ENCODE data around the gene ACTN2.

ACTN2 gene

GRCh38 chr1:236760986-236761385, 74.7 kb downstream of the ACTN2 start:
- Histone ChIP-seq H3K27me3 (ENCODE audit: insufficient read depth, low read length, poor library complexity, severe bottlenecking) (no peaks in the 10 kb centered on the region), H3K9me3 (ENCODE audit: insufficient read depth, low read depth, low read length) (no peaks in the 10 kb centered on the region), H3F3A (ENCODE audit: low read depth) (no peaks in the 10 kb centered on the region), H3K4me2 (ENCODE audit: low read depth, low read length, poor library complexity, severe bottlenecking) (no peak overlapping the region), H2AFZ (ENCODE audit: low read length) (no peak overlapping the region; the same call in 1 of the 2 replicates), H3K9me2 (replicated peaks; ENCODE audit: low read depth, low read length) (no peaks in the 10 kb centered on the region), H4K20me1 (ENCODE audit: insufficient read depth, low read length, poor library complexity, severe bottlenecking) (no peaks in the 10 kb centered on the region), H3K4me3 (ENCODE audit: low read length, poor library complexity, severe bottlenecking) (no peak overlapping the region), H3K4me1 (ENCODE audit: insufficient read depth, low read length, poor library complexity, severe bottlenecking) (peaks cover 6% of the 10 kb centered on the region), H3K79me2 (ENCODE audit: insufficient read depth, low read length) (no peaks in the 10 kb centered on the region), H3K36me3 (ENCODE audit: insufficient read depth, low read length) (no peaks in the 10 kb centered on the region), H3K9ac (ENCODE audit: low read depth, low read length, poor library complexity, severe bottlenecking) (no peak overlapping the region)
- no peak for TF ChIP-seq EZH2phosphoT487 (IDR thresholded peaks at IDR 0.05; ENCODE audit: borderline replicate concordance)
- TF ChIP-seq, protein P1, sequence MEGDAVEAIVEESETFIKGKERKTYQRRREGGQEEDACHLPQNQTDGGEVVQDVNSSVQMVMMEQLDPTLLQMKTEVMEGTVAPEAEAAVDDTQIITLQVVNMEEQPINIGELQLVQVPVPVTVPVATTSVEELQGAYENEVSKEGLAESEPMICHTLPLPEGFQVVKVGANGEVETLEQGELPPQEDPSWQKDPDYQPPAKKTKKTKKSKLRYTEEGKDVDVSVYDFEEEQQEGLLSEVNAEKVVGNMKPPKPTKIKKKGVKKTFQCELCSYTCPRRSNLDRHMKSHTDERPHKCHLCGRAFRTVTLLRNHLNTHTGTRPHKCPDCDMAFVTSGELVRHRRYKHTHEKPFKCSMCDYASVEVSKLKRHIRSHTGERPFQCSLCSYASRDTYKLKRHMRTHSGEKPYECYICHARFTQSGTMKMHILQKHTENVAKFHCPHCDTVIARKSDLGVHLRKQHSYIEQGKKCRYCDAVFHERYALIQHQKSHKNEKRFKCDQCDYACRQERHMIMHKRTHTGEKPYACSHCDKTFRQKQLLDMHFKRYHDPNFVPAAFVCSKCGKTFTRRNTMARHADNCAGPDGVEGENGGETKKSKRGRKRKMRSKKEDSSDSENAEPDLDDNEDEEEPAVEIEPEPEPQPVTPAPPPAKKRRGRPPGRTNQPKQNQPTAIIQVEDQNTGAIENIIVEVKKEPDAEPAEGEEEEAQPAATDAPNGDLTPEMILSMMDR (conservative IDR thresholded peaks at IDR 0.05; ENCODE audit: low read length), result no peak

- no peak overlapping the region for H3K4me3 ChIP-seq (ENCODE audit: low read length, poor library complexity, severe bottlenecking)
These were observed 75.3 kb downstream of the ACTN2 start for GRCh38 chr1:236761397-236762132.

DNA sequence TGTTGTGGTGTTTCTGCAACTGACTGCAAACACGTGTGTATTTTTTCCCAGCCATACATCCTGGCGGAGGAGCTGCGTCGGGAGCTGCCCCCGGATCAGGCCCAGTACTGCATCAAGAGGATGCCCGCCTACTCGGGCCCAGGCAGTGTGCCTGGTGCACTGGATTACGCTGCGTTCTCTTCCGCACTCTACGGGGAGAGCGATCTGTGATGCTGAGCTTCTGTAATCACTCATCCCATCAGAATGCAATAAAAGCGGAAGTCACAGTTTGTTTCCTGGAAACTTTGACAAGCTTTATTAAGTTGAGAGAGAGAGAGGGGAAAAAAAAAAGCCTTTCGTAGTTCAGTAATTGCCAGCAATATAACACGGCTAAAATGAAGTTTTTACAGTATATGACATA, 76.1 kb downstream of the ACTN2 start:
- no peaks in the 10 kb centered on the region for H3F3A ChIP-seq (ENCODE audit: low read depth)
- no peak overlapping the region for H3K4me3 ChIP-seq (ENCODE audit: low read length, poor library complexity, severe bottlenecking)
- no peaks in the 10 kb centered on the region for H3K9me2 ChIP-seq (replicated peaks; ENCODE audit: low read depth, low read length)
- no peak overlapping the region for H2AFZ ChIP-seq (ENCODE audit: low read length)
- H3K79me2 ChIP-seq (ENCODE audit: insufficient read depth, low read length), result no peaks in the 10 kb centered on the region
- peaks cover 6% of the 10 kb centered on the region for H3K4me1 ChIP-seq (ENCODE audit: insufficient read depth, low read length, poor library complexity, severe bottlenecking)
- no peak overlapping the region for H3K4me2 ChIP-seq (ENCODE audit: low read depth, low read length, poor library complexity, severe bottlenecking)
- H3K36me3 ChIP-seq (ENCODE audit: insufficient read depth, low read length), result no peaks in the 10 kb centered on the region
- TF ChIP-seq, protein P1 (conservative IDR thresholded peaks at IDR 0.05; ENCODE audit: low read length), result no peak
- TF ChIP-seq EZH2phosphoT487 (IDR thresholded peaks at IDR 0.05; ENCODE audit: borderline replicate concordance), result no peak
- no peaks in the 10 kb centered on the region for H3K9me3 ChIP-seq (ENCODE audit: insufficient read depth, low read depth, low read length)
- H4K20me1 ChIP-seq (ENCODE audit: insufficient read depth, low read length, poor library complexity, severe bottlenecking), result no peaks in the 10 kb centered on the region
- no peaks in the 10 kb centered on the region for H3K27me3 ChIP-seq (ENCODE audit: insufficient read depth, low read length, poor library complexity, severe bottlenecking)
- no peak overlapping the region for H3K9ac ChIP-seq (ENCODE audit: low read depth, low read length, poor library complexity, severe bottlenecking)

More at GRCh38 chr1:236761397-236762132, 75.3 kb downstream of the ACTN2 start:
- Histone ChIP-seq H2AFZ (ENCODE audit: low read length) (no peak overlapping the region), H3K4me1 (ENCODE audit: insufficient read depth, low read length, poor library complexity, severe bottlenecking) (peaks cover 6% of the 10 kb centered on the region), H3K79me2 (ENCODE audit: insufficient read depth, low read length) (no peaks in the 10 kb centered on the region), H3K9me3 (ENCODE audit: insufficient read depth, low read depth, low read length) (no peaks in the 10 kb centered on the region), H3K36me3 (ENCODE audit: insufficient read depth, low read length) (no peaks in the 10 kb centered on the region), H3K9me2 (replicated peaks; ENCODE audit: low read depth, low read length) (no peaks in the 10 kb centered on the region), H4K20me1 (ENCODE audit: insufficient read depth, low read length, poor library complexity, severe bottlenecking) (no peaks in the 10 kb centered on the region), H3K4me2 (ENCODE audit: low read depth, low read length, poor library complexity, severe bottlenecking) (no peak overlapping the region), H3F3A (ENCODE audit: low read depth) (no peaks in the 10 kb centered on the region), H3K27me3 (ENCODE audit: insufficient read depth, low read length, poor library complexity, severe bottlenecking) (no peaks in the 10 kb centered on the region), H3K9ac (ENCODE audit: low read depth, low read length, poor library complexity, severe bottlenecking) (no peak overlapping the region)
- TF ChIP-seq, protein P1 (conservative IDR thresholded peaks at IDR 0.05; ENCODE audit: low read length), result no peak
- no peak for TF ChIP-seq EZH2phosphoT487 (IDR thresholded peaks at IDR 0.05; ENCODE audit: borderline replicate concordance)

Measured in Loucy (cell line).